ENCODE results near the gene ARHGEF26.

DNA sequence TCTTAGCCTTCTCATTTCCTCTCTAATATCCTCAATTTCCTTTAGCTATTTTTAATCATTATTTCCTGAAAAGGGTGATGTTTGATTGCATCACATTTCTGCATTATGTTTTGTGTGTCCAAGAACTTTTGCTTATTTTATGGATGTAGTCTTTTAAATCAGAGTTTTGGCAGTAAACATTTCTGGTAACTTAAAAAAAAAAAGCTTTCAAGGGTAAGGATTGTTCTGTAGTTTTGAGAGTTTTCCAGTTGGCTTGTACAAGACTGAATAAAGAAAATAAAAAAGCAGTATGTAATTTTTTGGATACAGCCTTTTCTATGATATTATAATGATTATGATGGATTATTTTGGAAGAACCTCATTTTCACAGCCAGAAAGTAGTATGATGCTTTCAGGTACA lies 103.7 kb downstream of the ARHGEF26 start:
- TF ChIP-seq POLR2A (IDR thresholded peaks at IDR 0.05; ENCODE audit: low read depth, low read length) (no peak), POLR2AphosphoS5 (IDR thresholded peaks at IDR 0.05; ENCODE audit: low read depth, low read length) (no peak)
